Measurements from ENCODE around the gene BRME1. TPM values are rescaled to one million over a fixed set of nuclear protein-coding genes. Genes with fewer than 3 reads are reported as not detected.

BRME1 gene
- total and polyA plus RNA-seq, 2 experiments from 2014 or later, result 2.2 to 3.2 TPM

DNA sequence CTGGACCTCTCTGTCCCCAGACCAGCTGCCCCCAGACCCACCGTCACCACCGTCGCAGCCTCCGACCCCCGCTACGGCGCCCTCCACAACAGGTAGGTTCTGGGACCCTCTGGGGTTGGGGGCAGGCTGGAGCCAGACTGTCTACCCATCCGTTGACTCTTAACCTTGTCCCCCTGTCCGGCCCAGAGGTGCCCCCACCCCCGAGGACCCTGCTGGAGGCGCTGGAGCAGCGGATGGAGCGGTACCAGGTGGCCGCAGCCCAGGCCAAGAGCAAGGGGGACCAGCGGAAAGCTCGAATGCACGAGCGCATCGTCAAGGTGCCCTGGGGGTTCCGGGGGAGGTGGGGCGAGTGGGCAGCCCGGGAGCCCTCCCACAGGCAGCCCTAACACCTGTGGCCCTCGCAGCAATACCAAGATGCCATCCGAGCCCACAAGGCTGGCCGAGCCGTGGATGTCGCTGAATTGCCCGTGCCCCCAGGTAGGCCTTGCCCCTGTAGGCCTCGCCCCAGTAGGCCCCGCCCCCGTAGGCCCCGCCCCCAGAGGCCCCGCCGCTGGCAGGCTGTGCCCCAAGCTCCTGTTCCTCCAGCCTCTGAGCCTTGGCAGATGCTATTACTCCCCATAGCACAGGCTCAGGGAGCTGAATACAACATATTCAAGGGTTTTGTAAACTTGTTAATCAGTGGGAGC, 13.0 kb upstream of the BRME1 start:
- TF ChIP-seq EZH2phosphoT487 (IDR thresholded peaks at IDR 0.05; ENCODE audit: low read depth, severe bottlenecking, unreplicated experiment) (no peak), EZH2 (IDR thresholded peaks at IDR 0.05; ENCODE audit: borderline replicate concordance) (no peak)
- TF ChIP-seq, protein P1, sequence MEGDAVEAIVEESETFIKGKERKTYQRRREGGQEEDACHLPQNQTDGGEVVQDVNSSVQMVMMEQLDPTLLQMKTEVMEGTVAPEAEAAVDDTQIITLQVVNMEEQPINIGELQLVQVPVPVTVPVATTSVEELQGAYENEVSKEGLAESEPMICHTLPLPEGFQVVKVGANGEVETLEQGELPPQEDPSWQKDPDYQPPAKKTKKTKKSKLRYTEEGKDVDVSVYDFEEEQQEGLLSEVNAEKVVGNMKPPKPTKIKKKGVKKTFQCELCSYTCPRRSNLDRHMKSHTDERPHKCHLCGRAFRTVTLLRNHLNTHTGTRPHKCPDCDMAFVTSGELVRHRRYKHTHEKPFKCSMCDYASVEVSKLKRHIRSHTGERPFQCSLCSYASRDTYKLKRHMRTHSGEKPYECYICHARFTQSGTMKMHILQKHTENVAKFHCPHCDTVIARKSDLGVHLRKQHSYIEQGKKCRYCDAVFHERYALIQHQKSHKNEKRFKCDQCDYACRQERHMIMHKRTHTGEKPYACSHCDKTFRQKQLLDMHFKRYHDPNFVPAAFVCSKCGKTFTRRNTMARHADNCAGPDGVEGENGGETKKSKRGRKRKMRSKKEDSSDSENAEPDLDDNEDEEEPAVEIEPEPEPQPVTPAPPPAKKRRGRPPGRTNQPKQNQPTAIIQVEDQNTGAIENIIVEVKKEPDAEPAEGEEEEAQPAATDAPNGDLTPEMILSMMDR (IDR thresholded peaks at IDR 0.05; ENCODE audit: poor library complexity), result no peak
- no peaks in the 10 kb centered on the region for H3K79me2 ChIP-seq
- WGBS (ENCODE audit: low lambda C conversion rate, missing lambda C conversion rate), result 94% methylated on average over 20 of the region's 34 CpGs
- H3K4me1 ChIP-seq (ENCODE audit: insufficient read depth), result no peaks in the 10 kb centered on the region
- no peaks in the 10 kb centered on the region for H3K9me2 ChIP-seq (replicated peaks; ENCODE audit: insufficient read depth)
- no peaks in the 10 kb centered on the region for H3K9me3 ChIP-seq (ENCODE audit: low read depth)
- no peak overlapping the region for H3K27ac ChIP-seq
- H3K4me2 ChIP-seq, result no peak overlapping the region
- H3K4me3 ChIP-seq, result no peak overlapping the region
- no peaks in the 10 kb centered on the region for H4K20me1 ChIP-seq (ENCODE audit: insufficient read depth, poor library complexity, severe bottlenecking)
- DNase-seq (ENCODE audit: low spot score), result no peak
- no peaks in the 10 kb centered on the region for H3K36me3 ChIP-seq (replicated peaks; ENCODE audit: insufficient read depth, low read depth)
- no peak overlapping the region for H2AFZ ChIP-seq
- no peaks in the 10 kb centered on the region for H3K27me3 ChIP-seq

DNA sequence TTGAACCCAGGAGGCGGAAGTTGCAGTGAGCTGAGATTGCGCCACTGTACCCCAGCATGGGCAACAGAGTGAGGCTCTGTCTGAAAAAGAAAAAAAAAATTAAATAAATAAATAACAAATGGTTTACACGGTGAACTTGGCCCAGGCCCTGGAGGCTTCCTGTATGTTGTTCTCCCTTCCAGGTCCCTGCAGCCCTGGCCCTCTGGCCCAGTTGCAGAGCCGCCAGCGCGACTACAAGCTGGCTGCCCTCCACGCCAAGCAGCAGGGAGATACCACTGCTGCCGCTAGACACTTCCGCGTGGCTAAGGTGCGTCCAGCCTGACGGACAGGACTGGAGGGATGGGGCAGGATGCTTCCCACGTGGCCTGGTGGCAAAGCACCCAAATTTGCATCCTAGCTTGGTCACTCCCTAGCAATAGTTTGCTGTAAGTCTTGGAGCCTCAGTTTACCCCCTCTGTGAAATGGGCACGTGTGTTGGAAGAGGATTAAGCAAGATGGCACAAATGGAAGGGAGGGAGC, 12.0 kb upstream of the BRME1 start:
- no peak for TF ChIP-seq EZH2phosphoT487 (IDR thresholded peaks at IDR 0.05; ENCODE audit: low read depth, severe bottlenecking, unreplicated experiment)
- H3K27me3 ChIP-seq, result no peaks in the 10 kb centered on the region
- H3K36me3 ChIP-seq (replicated peaks; ENCODE audit: insufficient read depth, low read depth), result no peaks in the 10 kb centered on the region
- H3K9me3 ChIP-seq (ENCODE audit: low read depth), result no peaks in the 10 kb centered on the region
- H3K4me1 ChIP-seq (ENCODE audit: insufficient read depth), result no peaks in the 10 kb centered on the region
- no peak for DNase-seq (ENCODE audit: low spot score)
- H4K20me1 ChIP-seq (ENCODE audit: insufficient read depth, poor library complexity, severe bottlenecking), result no peaks in the 10 kb centered on the region
- no peak overlapping the region for H2AFZ ChIP-seq
- no peaks in the 10 kb centered on the region for H3K79me2 ChIP-seq
- H3K27ac ChIP-seq, result no peak overlapping the region
- no peak overlapping the region for H3K4me2 ChIP-seq
- H3K9me2 ChIP-seq (replicated peaks; ENCODE audit: insufficient read depth), result no peaks in the 10 kb centered on the region
- no peak overlapping the region for H3K4me3 ChIP-seq
- WGBS (ENCODE audit: low lambda C conversion rate, missing lambda C conversion rate), result 97% methylated on average over 14 of the region's 14 CpGs

DNA sequence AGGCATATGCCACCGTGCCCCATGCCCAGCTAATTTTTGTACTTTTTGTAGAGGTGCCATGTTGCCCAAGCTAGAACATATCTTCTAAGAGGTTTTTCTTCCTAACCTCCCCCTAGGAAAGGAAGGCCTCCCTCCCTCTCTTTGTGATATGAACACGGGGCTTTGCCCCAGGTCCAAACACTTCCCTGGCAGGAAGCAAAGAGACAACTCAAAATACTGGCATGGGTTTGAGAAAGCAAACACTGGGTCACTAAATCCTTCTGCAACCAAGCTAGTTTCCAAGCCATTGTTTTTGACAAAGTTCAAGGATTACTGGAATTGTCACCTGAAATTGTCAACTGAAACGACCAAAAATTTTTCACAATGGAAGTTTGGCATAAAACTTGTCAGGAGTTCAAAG, 8.9 kb upstream of the BRME1 start:
- no peaks in the 10 kb centered on the region for H3K79me2 ChIP-seq
- 92% methylated on average over 3 of the region's 3 CpGs for whole genome bisulfite sequencing (ENCODE audit: low lambda C conversion rate, missing lambda C conversion rate)
- H4K20me1 ChIP-seq (ENCODE audit: insufficient read depth, poor library complexity, severe bottlenecking), result no peaks in the 10 kb centered on the region
- H3K4me1 ChIP-seq (ENCODE audit: insufficient read depth), result no peaks in the 10 kb centered on the region
- no peak overlapping the region for H3K4me2 ChIP-seq
- no peak overlapping the region for H3K27ac ChIP-seq
- TF ChIP-seq, protein P1 (IDR thresholded peaks at IDR 0.05; ENCODE audit: poor library complexity), result no peak
- TF ChIP-seq EZH2phosphoT487 (IDR thresholded peaks at IDR 0.05; ENCODE audit: low read depth, severe bottlenecking, unreplicated experiment) (no peak), EZH2 (IDR thresholded peaks at IDR 0.05; ENCODE audit: borderline replicate concordance) (no peak)
- DNase-seq (ENCODE audit: low spot score), result no peak
- no peak overlapping the region for H2AFZ ChIP-seq
- no peak overlapping the region for H3K4me3 ChIP-seq
- no peaks in the 10 kb centered on the region for H3K9me3 ChIP-seq (ENCODE audit: low read depth)
- no peaks in the 10 kb centered on the region for H3K36me3 ChIP-seq (replicated peaks; ENCODE audit: insufficient read depth, low read depth)
- no peaks in the 10 kb centered on the region for H3K27me3 ChIP-seq
- H3K9me2 ChIP-seq (replicated peaks; ENCODE audit: insufficient read depth), result no peaks in the 10 kb centered on the region

DNA sequence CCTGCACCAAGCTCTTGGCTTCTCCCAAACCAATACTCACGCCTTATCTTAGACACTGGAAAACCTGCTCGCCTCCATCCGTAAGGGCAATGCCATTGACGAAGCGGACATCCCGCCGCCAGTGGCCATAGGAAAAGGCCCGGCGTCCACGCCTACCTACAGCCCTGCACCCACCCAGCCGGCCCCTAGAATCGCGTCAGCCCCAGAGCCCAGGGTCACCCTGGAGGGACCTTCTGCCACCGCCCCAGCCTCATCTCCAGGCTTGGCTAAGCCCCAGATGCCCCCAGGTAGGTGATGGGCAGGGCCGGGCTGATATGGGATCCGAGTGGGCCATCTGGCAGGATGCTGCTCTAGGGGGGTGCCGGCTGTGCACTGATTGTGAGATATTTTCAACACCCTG, 7.4 kb upstream of the BRME1 start:
- 96% methylated on average over 17 of the region's 17 CpGs for WGBS (ENCODE audit: low lambda C conversion rate, missing lambda C conversion rate)
- Histone ChIP-seq H3K27ac (no peak overlapping the region), H4K20me1 (ENCODE audit: insufficient read depth, poor library complexity, severe bottlenecking) (no peaks in the 10 kb centered on the region), H3K36me3 (replicated peaks; ENCODE audit: insufficient read depth, low read depth) (no peaks in the 10 kb centered on the region), H3K4me2 (no peak overlapping the region), H3K4me1 (ENCODE audit: insufficient read depth) (no peaks in the 10 kb centered on the region), H2AFZ (no peak overlapping the region), H3K79me2 (no peaks in the 10 kb centered on the region), H3K9me3 (ENCODE audit: low read depth) (no peaks in the 10 kb centered on the region), H3K9me2 (replicated peaks; ENCODE audit: insufficient read depth) (no peaks in the 10 kb centered on the region), H3K4me3 (no peak overlapping the region), H3K27me3 (no peaks in the 10 kb centered on the region)
- no peak for DNase-seq (ENCODE audit: low spot score)
- TF ChIP-seq EZH2 (IDR thresholded peaks at IDR 0.05; ENCODE audit: borderline replicate concordance) (no peak), EZH2phosphoT487 (IDR thresholded peaks at IDR 0.05; ENCODE audit: low read depth, severe bottlenecking, unreplicated experiment) (no peak)
